AG04449 (cell line): ENCODE data around the gene PSTPIP2.
A peak's percentile ranks its signal among the peaks of the same experiment; 100 is the strongest.
"Not testable (repeated sequence)": the region's sequence is repeated elsewhere in the genome, so short reads cannot be mapped to it uniquely, and the experiment has no call there.

Source experiments
- CTCF ChIA-PET: fragments of 350-600 bp; formaldehyde crosslinking; extraction: SDS; loops from one replicate; lab custom pipeline; 2021; ENCODE audit warnings: antibody characterized with exemption; lab: Yijun Ruan, JAX
- POLR2A ChIA-PET: fragments of 400-600, 350-600 bp; formaldehyde crosslinking; extraction: SDS; loops from one replicate; lab custom pipeline; 2020; ENCODE audit warnings: antibody characterized with exemption, inconsistent platforms; lab: Yijun Ruan, JAX
- DNase-seq: peaks from one replicate; pipeline ENCODE4 v3.0.0-alpha.2; 2010; ENCODE audit warnings: low read depth, low spot score
- H3K4me3 ChIP-seq: 2 replicates; pipeline ENCODE4 v1.5.1; 2011; ENCODE audit warnings: low read depth, mild to moderate bottlenecking, control low read depth, low read length
- CTCF ChIP-seq: IDR thresholded peaks from one replicate; pipeline ENCODE4 v1.5.1; 2011; ENCODE audit warnings: mild to moderate bottlenecking, moderate library complexity, low read length, control low read depth, inconsistent platforms; ENCODE audit not compliant: insufficient read depth; ENCODE audit errors: missing control alignments

PSTPIP2 gene

GRCh38 chr18:45980229-45980628 is 91.8 kb downstream of the PSTPIP2 start:
- DNase-seq, result no peak
- POLR2A ChIA-PET, result no interaction called here
- CTCF ChIA-PET, result interaction anchor here (7.6 kb wide), 1 partner anchor 92 kb away, joined by 52 read pairs; the partner anchor contains the start of gene PSTPIP2
- H3K4me3 ChIP-seq, result no peak overlapping the region
- no peak for TF ChIP-seq CTCF

GRCh38 chr18:45978084-45978483 is 94.0 kb downstream of the PSTPIP2 start:
- TF ChIP-seq CTCF, result no peak
- ChIA-PET POLR2A (no interaction called here), CTCF (interaction anchor here (7.0 to 7.6 kb wide), 2 partner anchors 94 to 100 kb away, joined by 51 to 52 read pairs; partner anchors contain the start of gene PSTPIP2)
- no peak for DNase-seq
- no peak overlapping the region for H3K4me3 ChIP-seq

- POLR2A ChIA-PET, result no interaction called here
- CTCF ChIA-PET, result interaction anchor here (0.7 to 7.6 kb wide), 4 partner anchors 13 to 312 kb away, joined by 3 to 73 read pairs (median 52); partner anchors contain the start of gene PSTPIP2
- DNase-seq, result no peak
- TF ChIP-seq CTCF, result no peak
- no peak overlapping the region for H3K4me3 ChIP-seq
Measured at GRCh38 chr18:45976974-45977373, 95.1 kb downstream of the PSTPIP2 start.

GRCh38 chr18:45976566-45976965 is 95.5 kb downstream of the PSTPIP2 start:
- no peak for DNase-seq
- H3K4me3 ChIP-seq, result no peak overlapping the region
- no peak for TF ChIP-seq CTCF
- CTCF ChIA-PET, result interaction anchor here (0.7 to 7.6 kb wide), 7 partner anchors 9 to 312 kb away, joined by 3 to 73 read pairs (median 3); partner anchors contain the start of gene PSTPIP2
- POLR2A ChIA-PET, result no interaction called here

GRCh38 chr18:45974088-45974536 is 97.9 kb downstream of the PSTPIP2 start:
- ChIA-PET POLR2A (no interaction called here), CTCF (interaction anchor here (0.7 to 7.6 kb wide), 46 partner anchors 9 to 357 kb away, joined by 3 to 73 read pairs (median 5); partner anchors contain the start of genes ATP5F1A and PSTPIP2)
- peak; percentile 73 for TF ChIP-seq CTCF
- DNase-seq, result peak; percentile 63
- H3K4me3 ChIP-seq, result no peak overlapping the region

- peak within 1 kb of the TSS; percentile 97 for H3K4me3 ChIP-seq
- TF ChIP-seq CTCF, result no peak
- DNase-seq, result peak; percentile 72
- ChIA-PET POLR2A (no interaction called here), CTCF (interaction anchor here (1.0 kb wide), 1 partner anchor 9 kb away, joined by 3 read pairs; no protein-coding TSS in a partner anchor)
Measured at GRCh38 chr18:45967007-45967706, 104.9 kb downstream of the PSTPIP2 start, which contains the start of gene EPG5. Gene EPG5, minus strand, starts transcription at chr18:45967329. Its CDS starts 90 bp downstream, at chr18:45967239.

GRCh38 chr18:45964913-45965312 is 107.1 kb downstream of the PSTPIP2 start:
- DNase-seq, H3K4me3 ChIP-seq, POLR2A ChIA-PET: not testable (repeated sequence)
- CTCF ChIA-PET, result interaction anchor here (1.0 to 1.4 kb wide), 2 partner anchors 9 to 109 kb away, joined by 3 to 4 read pairs; no protein-coding TSS in a partner anchor
